Activated B cell treated with CpG ODN at 0.5 μM for 24 hours (primary cell): ENCODE measurements around the gene CISD1. TPM values are rescaled to one million over a fixed set of nuclear protein-coding genes. Genes with fewer than 3 reads are reported as not detected.

ENCODE experiments used
- ATAC-seq: fragments of 200-7000 bp; cut with Tn5 transposase; one replicate; pipeline ENCODE4 v1.10.0; 2021; ENCODE audit warnings: low read depth, mild to moderate bottlenecking, moderate library complexity
- CTCF ChIA-PET: fragments of 350-600 bp; sonication (Branson Sonifier 250); formaldehyde crosslinking; loops from one replicate; lab custom pipeline; 2021; ENCODE audit warnings: antibody characterized with exemption; lab: Charles Lee
- POLR2A ChIA-PET: fragments of 350-600 bp; sonication (Branson Sonifier 250); formaldehyde crosslinking; loops from one replicate; lab custom pipeline; 2021; ENCODE audit warnings: antibody characterized with exemption; lab: Charles Lee
- DNase-seq: peaks from one replicate; pipeline ENCODE4 v3.0.0; 2022
- H3K27ac Mint-ChIP-seq: one replicate; pipeline ENCODE4 v1.8.0; 2020; ENCODE audit warnings: mixed read lengths
- H3K27me3 Mint-ChIP-seq: one replicate; pipeline ENCODE4 v1.8.0; 2021; ENCODE audit warnings: mixed read lengths
- H3K36me3 Mint-ChIP-seq: one replicate; pipeline ENCODE4 v1.8.0; 2021; ENCODE audit warnings: low read depth, mixed read lengths
- H3K4me1 Mint-ChIP-seq: one replicate; pipeline ENCODE4 v1.8.0; 2021; ENCODE audit warnings: mixed read lengths
- H3K4me3 Mint-ChIP-seq: one replicate; pipeline ENCODE4 v1.8.0; 2020; ENCODE audit warnings: mild to moderate bottlenecking, mixed read lengths
- H3K9me3 Mint-ChIP-seq: one replicate; pipeline ENCODE4 v1.8.0; 2020; ENCODE audit warnings: mixed read lengths
- intact Hi-C: fragments of 100-400 bp; cut with micrococcal nuclease; formaldehyde crosslinking; loops from one replicate; pipeline ENCODE4 v1.15.1; 2024
- total RNA-seq: library from RNA; stranded (reverse); gene quantifications from 2 replicates; pipeline ENCODE4 v1.2.3, GENCODE V29; 2022
- TF ChIP-seq, protein P1 (sequence below): fragments of 200-600 bp; IDR thresholded peaks from one replicate; pipeline ENCODE4 v1.8.0; 2022; ENCODE audit warnings: antibody characterized with exemption, mild to moderate bottlenecking

The CISD1 gene
- total RNA-seq, 1 donor from 2014 or later: 16.7 TPM

DNA sequence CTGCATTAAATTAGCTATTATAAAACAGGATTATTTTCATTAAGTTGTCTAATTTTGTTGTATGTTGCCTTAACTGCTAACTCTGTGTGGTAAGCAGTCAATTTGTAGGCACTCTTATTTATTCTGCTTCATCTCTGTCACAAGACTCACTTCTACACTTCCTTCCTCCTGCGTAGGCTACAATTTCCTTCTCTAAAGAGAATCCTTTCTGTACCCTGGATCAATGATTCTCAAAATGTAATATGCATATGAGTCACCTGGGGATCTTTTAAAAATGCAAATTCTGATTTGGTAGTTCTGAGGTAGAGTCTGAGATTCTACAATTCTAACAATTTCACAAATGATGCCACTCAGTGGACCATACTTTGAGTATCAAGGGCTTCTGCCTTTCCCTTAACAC is 61.5 kb downstream of the CISD1 start:
- Mint-ChIP-seq H3K4me1 (peaks cover 7% of the 10 kb centered on the region), H3K27me3 (peaks cover 3% of the 10 kb centered on the region)
- POLR2A ChIA-PET: no interaction called here

DNA sequence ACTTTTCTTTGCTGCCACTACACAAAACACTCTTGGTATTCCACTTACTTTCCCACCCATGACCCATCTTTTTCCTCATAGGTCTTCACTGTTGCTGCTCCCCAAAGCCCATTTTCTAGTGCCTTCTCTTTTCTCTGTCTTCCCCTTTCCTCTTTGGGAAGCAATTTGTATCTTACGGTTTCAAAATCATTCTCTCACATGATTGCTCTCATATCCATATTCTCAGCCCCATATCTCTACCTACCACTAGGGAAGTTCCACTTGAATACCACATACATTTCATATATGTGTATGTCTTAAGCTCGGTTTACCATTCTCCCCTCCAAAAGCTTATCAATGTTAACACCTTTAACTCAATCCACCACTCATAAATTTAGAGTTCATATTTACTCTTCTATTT is 62.7 kb downstream of the CISD1 start:
- intact Hi-C loops: loop anchor here (5.0 kb wide), 1 partner anchor 49 kb away; no protein-coding TSS in a partner anchor
- Mint-ChIP-seq H3K27ac (no peak overlapping the region), H3K9me3 (no peaks in the 10 kb centered on the region), H3K36me3 (peaks cover 3% of the 10 kb centered on the region), H3K4me3 (no peak overlapping the region), H3K27me3 (peaks cover 2% of the 10 kb centered on the region), H3K4me1 (peaks cover 19% of the 10 kb centered on the region)
- DNase-seq: no peak
- no peak for ATAC-seq
- TF ChIP-seq, protein P1, sequence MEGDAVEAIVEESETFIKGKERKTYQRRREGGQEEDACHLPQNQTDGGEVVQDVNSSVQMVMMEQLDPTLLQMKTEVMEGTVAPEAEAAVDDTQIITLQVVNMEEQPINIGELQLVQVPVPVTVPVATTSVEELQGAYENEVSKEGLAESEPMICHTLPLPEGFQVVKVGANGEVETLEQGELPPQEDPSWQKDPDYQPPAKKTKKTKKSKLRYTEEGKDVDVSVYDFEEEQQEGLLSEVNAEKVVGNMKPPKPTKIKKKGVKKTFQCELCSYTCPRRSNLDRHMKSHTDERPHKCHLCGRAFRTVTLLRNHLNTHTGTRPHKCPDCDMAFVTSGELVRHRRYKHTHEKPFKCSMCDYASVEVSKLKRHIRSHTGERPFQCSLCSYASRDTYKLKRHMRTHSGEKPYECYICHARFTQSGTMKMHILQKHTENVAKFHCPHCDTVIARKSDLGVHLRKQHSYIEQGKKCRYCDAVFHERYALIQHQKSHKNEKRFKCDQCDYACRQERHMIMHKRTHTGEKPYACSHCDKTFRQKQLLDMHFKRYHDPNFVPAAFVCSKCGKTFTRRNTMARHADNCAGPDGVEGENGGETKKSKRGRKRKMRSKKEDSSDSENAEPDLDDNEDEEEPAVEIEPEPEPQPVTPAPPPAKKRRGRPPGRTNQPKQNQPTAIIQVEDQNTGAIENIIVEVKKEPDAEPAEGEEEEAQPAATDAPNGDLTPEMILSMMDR: no peak
- CTCF ChIA-PET: interaction anchor here (1.0 to 1.3 kb wide), 2 partner anchors 32 to 159 kb away, joined by 3 read pairs; no protein-coding TSS in a partner anchor
- POLR2A ChIA-PET: interaction anchor here (0.7 kb wide), 1 partner anchor 1556 kb away, joined by 6 read pairs; no protein-coding TSS in a partner anchor

More for the DNA sequence above, 61.5 kb downstream of the CISD1 start:
- TF ChIP-seq, protein P1: no peak
- Mint-ChIP-seq H3K9me3 (no peaks in the 10 kb centered on the region), H3K36me3 (peaks cover under 1% of the 10 kb centered on the region), H3K4me3 (no peak overlapping the region), H3K27ac (no peak overlapping the region)
- CTCF ChIA-PET: no interaction called here
- intact Hi-C loops: loop anchor here (5.0 kb wide), 1 partner anchor 48 kb away; no protein-coding TSS in a partner anchor
- ATAC-seq (no peak), DNase-seq (no peak)

DNA sequence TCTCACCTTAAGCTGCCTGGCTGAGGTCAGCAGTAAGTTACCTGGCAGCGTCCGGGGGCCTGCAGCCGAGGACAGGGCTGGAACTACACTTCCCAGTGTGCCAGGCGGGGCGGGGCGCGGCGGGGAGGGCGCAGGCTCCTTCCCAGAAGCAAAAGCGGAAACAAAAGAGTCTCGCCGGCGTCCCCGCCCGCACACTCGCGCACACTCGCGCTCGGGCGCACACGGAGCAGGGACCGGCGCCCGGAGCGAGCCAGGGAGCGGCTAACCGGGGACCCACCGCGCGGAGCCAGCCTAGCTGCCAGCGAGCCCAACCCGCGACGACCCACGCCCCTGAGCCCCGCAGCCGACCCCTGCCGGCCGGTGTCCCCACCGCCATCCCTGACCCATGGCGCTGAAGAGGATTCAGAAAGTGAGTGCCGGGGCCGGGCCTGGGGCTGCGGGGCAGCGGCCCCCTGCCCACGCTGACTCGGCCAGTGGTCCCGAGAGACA is 65.9 kb downstream of the CISD1 start, which contains the start of gene UBE2D1:
Gene UBE2D1, plus strand, starts transcription at position 190 of the 489 bp plus-strand sequence. Its CDS starts 196 bp downstream, at position 386.
- ChIA-PET POLR2A (interaction anchor here (0.5 to 2.0 kb wide), 10 partner anchors 10 to 67 kb away, joined by 3 to 39 read pairs (median 5); partner anchors contain the start of genes CISD1, IPMK and TFAM), CTCF (interaction anchor here (1.0 to 1.1 kb wide), 3 partner anchors 35 to 50 kb away, joined by 3 to 5 read pairs (median 3); partner anchors contain the start of gene TFAM)
- Mint-ChIP-seq H3K4me3 (peak within 1 kb of the TSS; percentile 95), H3K9me3 (no peaks in the 10 kb centered on the region), H3K36me3 (peaks cover 5% of the 10 kb centered on the region), H3K4me1 (peaks cover 32% of the 10 kb centered on the region), H3K27me3 (no peaks in the 10 kb centered on the region), H3K27ac (peak within 1 kb of the TSS; percentile 69)
- peak; percentile 81 for DNase-seq
- intact Hi-C loops: loop anchor here (1.0 to 5.0 kb wide), 4 partner anchors 12 to 66 kb away; partner anchors contain the start of genes CISD1 and TFAM
- peak; percentile 97 for ATAC-seq
- TF ChIP-seq, protein P1: no peak

DNA sequence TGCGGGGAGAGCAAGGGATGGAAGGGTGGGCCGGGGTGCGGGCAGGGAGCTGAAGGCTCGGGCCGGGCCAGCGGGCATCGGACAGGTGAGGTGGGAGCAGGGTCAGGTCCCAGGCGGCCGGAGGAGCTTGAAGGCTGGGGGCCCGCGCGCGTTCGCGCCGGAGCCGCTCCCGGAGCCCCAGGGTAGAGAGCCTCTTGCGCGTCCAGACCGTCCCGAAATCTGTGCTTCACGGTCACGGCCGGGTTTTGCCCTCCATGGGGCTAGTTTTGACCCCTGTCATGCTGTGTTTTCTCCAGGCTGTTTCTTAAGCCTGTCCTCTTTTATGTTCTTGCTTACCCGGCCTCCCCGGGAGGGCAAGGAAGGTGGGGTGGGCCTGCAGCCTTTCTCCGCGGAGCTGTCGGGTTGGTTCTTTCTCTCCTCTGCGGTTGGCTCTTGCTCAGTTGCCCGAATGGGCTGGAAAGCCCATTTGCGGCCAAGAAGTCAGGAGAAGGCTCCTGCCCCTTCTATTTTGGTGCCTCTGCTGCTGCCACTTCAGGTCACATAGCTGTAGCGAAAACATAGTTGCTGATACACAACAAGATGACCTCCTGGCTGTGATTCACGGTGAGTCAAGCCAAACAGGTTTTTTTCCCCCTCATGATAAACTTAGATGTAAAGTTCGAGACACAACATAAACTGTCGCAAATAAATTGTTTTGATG is 66.5 kb downstream of the CISD1 start:
- TF ChIP-seq, protein P1: no peak
- ChIA-PET POLR2A (interaction anchor here (0.8 to 2.0 kb wide), 10 partner anchors 9 to 68 kb away, joined by 3 to 39 read pairs (median 5); partner anchors contain the start of genes CISD1, IPMK and TFAM), CTCF (interaction anchor here (0.9 to 1.1 kb wide), 3 partner anchors 30 to 49 kb away, joined by 3 to 5 read pairs (median 3); partner anchors contain the start of gene TFAM)
- Mint-ChIP-seq H3K9me3 (no peaks in the 10 kb centered on the region), H3K4me3 (peak overlapping the region; percentile 95), H3K36me3 (peaks cover 5% of the 10 kb centered on the region), H3K27ac (peak overlapping the region; percentile 69), H3K27me3 (no peaks in the 10 kb centered on the region), H3K4me1 (peaks cover 35% of the 10 kb centered on the region)
- DNase-seq (no peak), ATAC-seq (peak; percentile 42)
- intact Hi-C loops: no loop called here
